Activated CD8-positive, alpha-beta T cell treated with anti-CD3 and anti-CD28 coated beads, Interleukin-2, amount 10 ng/mL, durations not matched to agents 7 days and 5 days (primary cell): ENCODE data around the gene LARP4B. TPM values are rescaled to one million over a fixed set of nuclear protein-coding genes. Genes with fewer than 3 reads are reported as not detected.

Source experiments
- ATAC-seq: fragments of 150-1000 bp; cut with Tn5 transposase; one replicate; pipeline ENCODE4 v1.10.0; 2021; ENCODE audit warnings: moderate library complexity
- CTCF ChIA-PET: fragments of 350-600 bp; sonication (Branson Sonifier 250); formaldehyde crosslinking; loops from one replicate; lab custom pipeline; 2021; ENCODE audit warnings: antibody characterized with exemption; lab: Charles Lee
- POLR2A ChIA-PET: fragments of 350-600 bp; sonication (Branson Sonifier 250); formaldehyde crosslinking; loops from one replicate; lab custom pipeline; 2021; ENCODE audit warnings: antibody characterized with exemption; lab: Charles Lee
- DNase-seq: peaks from one replicate; pipeline ENCODE4 v3.0.0-alpha.2; 2020
- H3K27ac Mint-ChIP-seq: one replicate; pipeline ENCODE4 v1.8.0; 2021; ENCODE audit warnings: mild to moderate bottlenecking, mixed read lengths
- H3K27me3 Mint-ChIP-seq: one replicate; pipeline ENCODE4 v1.8.0; 2021; ENCODE audit warnings: low read depth, mixed read lengths
- H3K36me3 Mint-ChIP-seq: one replicate; pipeline ENCODE4 v1.8.0; 2021; ENCODE audit warnings: low read depth, mixed read lengths
- H3K4me1 Mint-ChIP-seq: one replicate; pipeline ENCODE4 v1.8.0; 2021; ENCODE audit warnings: low read depth, mixed read lengths
- H3K4me3 Mint-ChIP-seq: one replicate; pipeline ENCODE4 v1.8.0; 2021; ENCODE audit warnings: mild to moderate bottlenecking, mixed read lengths
- H3K9me3 Mint-ChIP-seq: one replicate; pipeline ENCODE4 v1.8.0; 2022; ENCODE audit warnings: mixed read lengths; ENCODE audit not compliant: insufficient read depth
- total RNA-seq, 2 experiments: library from RNA; stranded (reverse); gene quantifications; one replicate each; pipeline ENCODE4 v1.2.3, GENCODE V29; 2021

Gene LARP4B
- total RNA-seq, 2 experiments from 2014 or later = 107 to 108 TPM

DNA sequence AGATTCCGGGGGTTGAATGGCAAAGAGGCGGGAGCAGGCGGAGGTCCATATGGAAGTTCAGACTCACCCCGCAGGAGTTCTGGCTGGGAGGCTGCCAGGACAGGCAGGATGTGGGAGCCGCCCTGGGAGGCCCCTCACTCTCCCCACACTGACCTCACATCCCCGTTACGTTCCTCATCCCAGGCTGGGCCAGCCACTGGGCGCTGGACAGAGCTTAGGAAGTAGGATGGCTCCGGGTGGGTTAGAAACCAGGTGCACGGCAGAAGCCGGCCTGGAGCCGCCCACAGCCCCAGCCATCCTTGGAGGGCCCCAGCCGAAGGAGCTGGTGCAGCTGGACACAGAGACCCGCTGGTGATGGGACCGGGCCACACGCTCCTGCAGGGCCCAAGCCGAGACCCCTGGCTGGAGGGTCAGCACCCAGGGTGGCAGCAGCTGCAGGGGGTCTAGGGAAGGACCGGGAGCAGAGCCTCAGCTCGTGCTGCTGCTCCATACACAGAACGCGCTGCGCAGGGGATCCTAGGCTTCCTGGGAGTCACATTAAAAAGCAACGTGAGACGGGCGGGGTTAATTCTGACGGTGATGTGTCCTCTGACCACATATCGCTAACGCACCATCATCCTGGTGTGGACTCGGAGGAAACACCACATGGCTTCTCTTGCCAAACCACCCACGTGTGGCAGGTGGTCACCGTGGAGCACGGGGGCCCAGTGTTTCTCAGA lies 143.4 kb downstream of the LARP4B start:
- DNase-seq (no peak), ATAC-seq (no peak)
- Mint-ChIP-seq H3K9me3 (peaks cover 1% of the 10 kb centered on the region), H3K27ac (no peak overlapping the region), H3K27me3 (peaks cover 11% of the 10 kb centered on the region), H3K4me1 (no peaks in the 10 kb centered on the region), H3K4me3 (no peak overlapping the region), H3K36me3 (no peaks in the 10 kb centered on the region)
- ChIA-PET CTCF (interaction anchor here (1.5 kb wide), 1 partner anchor 34 kb away, joined by 3 read pairs; no protein-coding TSS in a partner anchor), POLR2A (no interaction called here)

DNA sequence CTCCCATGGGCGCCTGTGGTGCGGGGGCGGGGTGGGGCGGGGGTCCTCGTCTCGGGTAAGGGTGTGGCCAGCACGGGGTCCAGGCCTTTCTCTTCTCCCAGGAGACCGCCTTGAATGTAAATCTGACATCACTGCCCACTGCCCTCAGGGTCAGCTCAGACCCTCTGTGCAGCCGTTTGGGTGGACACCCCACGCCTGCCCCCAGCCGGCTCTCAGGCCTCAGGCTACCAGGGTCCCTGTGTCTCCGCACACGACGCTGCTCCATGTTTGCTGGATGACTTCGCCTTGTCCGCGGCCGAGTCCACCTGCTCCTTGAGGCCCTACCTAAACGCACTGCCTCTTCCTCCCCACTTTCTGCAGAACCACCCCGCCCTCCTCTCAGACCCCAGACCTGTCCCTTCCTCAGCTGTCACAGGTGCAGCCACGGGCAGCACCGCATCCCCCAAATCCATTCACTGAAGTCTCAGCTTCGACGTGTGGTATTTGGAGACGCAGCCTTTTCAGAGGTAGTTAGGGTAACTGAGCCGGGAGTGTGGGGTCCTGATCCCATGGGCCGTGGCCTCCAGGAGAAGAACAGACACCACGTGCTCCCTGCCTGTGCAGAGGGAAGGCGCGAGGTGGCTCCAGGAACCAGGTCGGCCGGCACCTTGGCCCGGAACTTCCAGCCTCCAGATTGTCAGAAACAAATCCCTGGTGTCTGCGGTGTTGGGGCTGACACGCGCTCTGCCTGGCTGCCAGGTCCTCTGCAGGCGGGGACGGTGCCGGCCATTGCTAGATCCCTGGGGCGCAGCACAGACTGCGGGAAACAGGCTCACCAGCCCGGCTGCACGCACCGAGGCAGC lies 144.7 kb downstream of the LARP4B start:
- no peak for ATAC-seq
- ChIA-PET POLR2A (no interaction called here), CTCF (no interaction called here)
- no peak overlapping the region for H3K27ac Mint-ChIP-seq
- H3K4me3 Mint-ChIP-seq = no peak overlapping the region
- no peak for DNase-seq
- peaks cover 22% of the 10 kb centered on the region for H3K27me3 Mint-ChIP-seq
- H3K36me3 Mint-ChIP-seq = no peaks in the 10 kb centered on the region
- H3K9me3 Mint-ChIP-seq = no peaks in the 10 kb centered on the region
- no peaks in the 10 kb centered on the region for H3K4me1 Mint-ChIP-seq

GRCh38 chr10:785861-786214 lies 145.7 kb downstream of the LARP4B start:
- CTCF ChIA-PET = no interaction called here
- no peak for ATAC-seq

DNA sequence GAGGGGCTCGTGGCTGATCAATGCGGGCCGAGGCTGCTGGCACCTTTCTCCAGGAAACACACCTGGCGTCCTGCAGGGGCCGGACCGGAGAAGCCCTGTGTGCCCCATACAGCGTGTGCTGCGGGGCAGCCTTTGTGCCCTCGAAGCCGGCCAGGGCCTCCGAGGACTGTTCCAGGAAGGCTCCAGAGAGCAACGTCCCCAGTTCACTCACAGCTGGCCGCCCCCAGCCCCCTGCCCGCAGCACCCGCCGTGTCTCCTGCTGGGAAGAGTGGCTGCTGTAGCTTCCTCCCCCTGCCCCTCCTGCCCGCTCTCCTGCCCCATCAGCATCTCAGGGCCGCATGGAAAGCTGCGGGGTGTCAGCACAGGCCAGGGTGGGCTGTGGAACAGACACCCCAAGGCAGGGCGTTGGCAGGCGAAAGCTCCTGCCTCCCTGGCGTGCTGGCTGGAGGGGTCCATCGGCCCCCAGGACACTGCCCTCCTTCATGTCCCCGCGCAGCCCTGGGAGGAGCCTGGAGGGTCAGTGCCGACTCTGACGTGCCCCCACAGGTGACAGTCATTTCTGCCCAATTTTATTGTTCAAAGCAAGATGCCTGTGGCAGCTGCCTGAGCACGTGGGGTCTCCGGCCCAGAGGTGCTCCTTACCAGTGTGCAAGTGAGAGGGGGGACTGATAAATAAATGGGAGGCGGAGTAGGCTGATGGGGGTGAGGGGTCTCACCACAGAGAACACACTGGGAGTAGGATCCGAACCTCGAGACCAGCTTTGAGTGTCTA lies 146.2 kb downstream of the LARP4B start:
- Mint-ChIP-seq H3K27ac (no peak overlapping the region), H3K9me3 (no peaks in the 10 kb centered on the region), H3K4me3 (no peak overlapping the region), H3K27me3 (peaks cover 25% of the 10 kb centered on the region), H3K36me3 (no peaks in the 10 kb centered on the region), H3K4me1 (no peaks in the 10 kb centered on the region)
- peak; percentile 32 for ATAC-seq
- no peak for DNase-seq
- ChIA-PET POLR2A (interaction anchor here (0.6 kb wide), 1 partner anchor 15 kb away, joined by 3 read pairs; no protein-coding TSS in a partner anchor), CTCF (no interaction called here)

More at GRCh38 chr10:785861-786214, 145.7 kb downstream of the LARP4B start:
- no peaks in the 10 kb centered on the region for H3K9me3 Mint-ChIP-seq
- H3K27me3 Mint-ChIP-seq = peaks cover 25% of the 10 kb centered on the region
- H3K36me3 Mint-ChIP-seq = no peaks in the 10 kb centered on the region
- no peak overlapping the region for H3K4me3 Mint-ChIP-seq
- H3K27ac Mint-ChIP-seq = no peak overlapping the region
- POLR2A ChIA-PET = no interaction called here
- DNase-seq = no peak
- no peaks in the 10 kb centered on the region for H3K4me1 Mint-ChIP-seq

- CTCF ChIA-PET = no interaction called here
- H3K36me3 Mint-ChIP-seq = no peaks in the 10 kb centered on the region
- no peaks in the 10 kb centered on the region for H3K9me3 Mint-ChIP-seq
- DNase-seq (peak; percentile 35), ATAC-seq (peak; percentile 54)
- H3K27ac Mint-ChIP-seq = no peak overlapping the region
- POLR2A ChIA-PET = interaction anchor here (0.6 kb wide), 1 partner anchor 16 kb away, joined by 3 read pairs; no protein-coding TSS in a partner anchor
- H3K4me3 Mint-ChIP-seq = no peak overlapping the region
- no peaks in the 10 kb centered on the region for H3K4me1 Mint-ChIP-seq
- H3K27me3 Mint-ChIP-seq = peaks cover 25% of the 10 kb centered on the region
These were observed 147.0 kb downstream of the LARP4B start for GRCh38 chr10:784403-785088.

DNA sequence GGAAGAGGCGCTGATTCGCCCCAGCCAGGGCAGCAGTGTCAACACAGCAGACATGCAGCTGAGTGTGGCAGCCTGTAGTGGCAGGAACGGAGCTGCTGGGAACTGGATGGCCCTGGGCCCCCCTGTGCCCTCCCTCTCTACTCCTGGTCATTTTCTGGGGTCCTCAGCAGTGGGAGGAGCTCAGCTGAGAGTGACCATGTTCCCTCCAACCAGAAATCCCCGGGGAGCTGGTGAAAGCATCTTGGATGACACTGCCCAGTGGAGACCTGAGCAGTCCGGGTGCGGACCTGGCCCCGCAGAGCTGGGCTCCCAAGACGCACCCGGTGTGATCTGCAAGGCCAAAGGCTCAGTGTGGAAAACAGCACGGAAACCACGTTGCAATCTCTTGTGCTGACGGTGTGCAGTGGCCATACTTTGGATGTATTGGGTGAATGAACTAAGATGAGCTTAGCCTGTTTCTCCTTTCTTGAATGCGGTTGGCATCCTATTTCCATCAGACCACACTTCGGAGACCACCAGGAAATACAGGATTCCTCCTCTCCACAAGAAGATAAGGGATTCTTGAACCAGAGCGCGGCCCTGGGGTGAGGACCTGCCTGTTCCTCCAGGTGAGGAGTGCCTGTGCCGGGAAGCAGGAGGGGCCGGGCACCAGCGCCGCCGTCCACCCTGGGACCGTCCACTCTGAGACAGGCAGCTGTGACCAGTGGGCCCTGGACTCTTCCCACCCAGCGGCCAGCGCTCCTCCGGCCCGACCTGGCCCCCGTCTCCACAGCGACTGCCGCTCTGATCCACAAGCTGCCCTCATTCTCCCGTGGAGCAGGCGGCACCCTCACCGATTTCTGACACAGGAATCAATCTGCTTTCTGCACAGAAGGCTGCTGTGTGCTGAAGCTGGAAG lies 148.5 kb downstream of the LARP4B start:
- no peaks in the 10 kb centered on the region for H3K9me3 Mint-ChIP-seq
- no peaks in the 10 kb centered on the region for H3K4me1 Mint-ChIP-seq
- POLR2A ChIA-PET = no interaction called here
- H3K27ac Mint-ChIP-seq = no peak overlapping the region
- no peak overlapping the region for H3K4me3 Mint-ChIP-seq
- H3K36me3 Mint-ChIP-seq = no peaks in the 10 kb centered on the region
- CTCF ChIA-PET = interaction anchor here (0.6 kb wide), 1 partner anchor 281 kb away, joined by 3 read pairs; no protein-coding TSS in a partner anchor
- ATAC-seq (no peak), DNase-seq (no peak)
- peaks cover 25% of the 10 kb centered on the region for H3K27me3 Mint-ChIP-seq

- POLR2A ChIA-PET = no interaction called here
- no peak for DNase-seq
- H3K27ac Mint-ChIP-seq = no peak overlapping the region
- no peak overlapping the region for H3K4me3 Mint-ChIP-seq
- CTCF ChIA-PET = no interaction called here
- no peaks in the 10 kb centered on the region for H3K36me3 Mint-ChIP-seq
- H3K9me3 Mint-ChIP-seq = no peaks in the 10 kb centered on the region
- peaks cover 23% of the 10 kb centered on the region for H3K27me3 Mint-ChIP-seq
- ATAC-seq = no peak
- no peaks in the 10 kb centered on the region for H3K4me1 Mint-ChIP-seq
These were observed 150.7 kb downstream of the LARP4B start for GRCh38 chr10:780536-781524.

DNA sequence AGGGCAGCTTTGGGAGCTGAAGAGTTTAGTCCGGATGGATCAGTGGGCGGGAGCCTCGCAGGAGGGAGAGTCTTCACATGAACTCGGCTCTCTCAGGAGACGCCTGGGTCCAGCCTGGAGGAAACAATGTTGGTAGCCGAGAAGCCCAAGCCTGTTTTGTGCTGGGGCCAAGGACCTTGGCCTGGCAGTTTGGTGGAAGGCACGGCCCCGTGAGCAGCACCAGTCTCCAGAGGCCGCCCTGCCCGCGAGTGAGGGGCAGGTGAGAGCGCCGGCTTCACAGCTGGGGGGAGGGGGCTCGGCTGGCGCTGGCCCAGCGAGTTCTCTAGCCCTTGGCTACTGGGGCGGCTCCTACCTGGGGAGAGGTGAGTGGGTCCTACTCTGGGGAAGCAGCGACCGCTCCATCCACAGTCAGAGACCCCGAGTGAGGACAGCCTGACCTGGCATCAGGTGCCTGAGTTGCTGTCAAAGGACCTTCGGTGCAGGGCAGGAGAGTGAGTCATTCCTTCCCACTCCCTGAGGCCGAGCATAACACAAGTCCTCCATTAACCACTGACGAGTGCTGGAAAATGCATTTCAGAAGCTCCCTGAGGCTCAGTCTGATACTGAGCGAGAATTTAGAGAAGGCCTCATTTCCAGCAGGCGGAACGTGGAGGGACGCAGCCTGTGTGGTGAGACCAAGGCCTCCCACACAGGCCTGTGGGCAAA lies 152.7 kb downstream of the LARP4B start:
- ATAC-seq = no peak

GRCh38 chr10:777913-778479 lies 153.5 kb downstream of the LARP4B start:
- ChIA-PET POLR2A (no interaction called here), CTCF (no interaction called here)
- peaks cover 14% of the 10 kb centered on the region for H3K27me3 Mint-ChIP-seq
- H3K9me3 Mint-ChIP-seq = no peaks in the 10 kb centered on the region
- H3K27ac Mint-ChIP-seq = no peak overlapping the region
- no peaks in the 10 kb centered on the region for H3K4me1 Mint-ChIP-seq
- no peak for DNase-seq
- H3K4me3 Mint-ChIP-seq = no peak overlapping the region
- ATAC-seq = no peak
- H3K36me3 Mint-ChIP-seq = no peaks in the 10 kb centered on the region

More for the DNA sequence above, 152.7 kb downstream of the LARP4B start:
- Mint-ChIP-seq H3K36me3 (no peaks in the 10 kb centered on the region), H3K27ac (no peak overlapping the region), H3K4me1 (no peaks in the 10 kb centered on the region), H3K9me3 (no peaks in the 10 kb centered on the region), H3K27me3 (peaks cover 14% of the 10 kb centered on the region), H3K4me3 (no peak overlapping the region)
- CTCF ChIA-PET = no interaction called here
- POLR2A ChIA-PET = no interaction called here
- no peak for DNase-seq
